ENCODE results near the gene PRPF38A.

Gene PRPF38A

GRCh38 chr1:52454127-52454526, 49.7 kb downstream of the PRPF38A start:
- no peak overlapping the region for H3K4me3 ChIP-seq (ENCODE audit: low read depth, low read length)
- in situ Hi-C loops (cut with HindIII; ENCODE audit: low sequenced_read_pairs) = no loop called here
- DNase-seq (ENCODE audit: low read depth) = no peak
- no peak for TF ChIP-seq CTCF (IDR thresholded peaks at IDR 0.05; ENCODE audit: low read depth, low read length, missing control alignments)

GRCh38 chr1:52454779-52455178, 50.4 kb downstream of the PRPF38A start:
- H3K4me3 ChIP-seq (ENCODE audit: low read depth, low read length) = no peak overlapping the region
- in situ Hi-C loops (cut with HindIII; ENCODE audit: low sequenced_read_pairs) = no loop called here
- DNase-seq (ENCODE audit: low read depth) = no peak
- TF ChIP-seq CTCF (IDR thresholded peaks at IDR 0.05; ENCODE audit: low read depth, low read length, missing control alignments) = no peak

GRCh38 chr1:52455686-52456085, 51.3 kb downstream of the PRPF38A start:
- H3K4me3 ChIP-seq (ENCODE audit: low read depth, low read length) = no peak overlapping the region
- in situ Hi-C loops (cut with HindIII; ENCODE audit: low sequenced_read_pairs) = no loop called here
- no peak for TF ChIP-seq CTCF (IDR thresholded peaks at IDR 0.05; ENCODE audit: low read depth, low read length, missing control alignments)
- DNase-seq (ENCODE audit: low read depth) = no peak

DNA sequence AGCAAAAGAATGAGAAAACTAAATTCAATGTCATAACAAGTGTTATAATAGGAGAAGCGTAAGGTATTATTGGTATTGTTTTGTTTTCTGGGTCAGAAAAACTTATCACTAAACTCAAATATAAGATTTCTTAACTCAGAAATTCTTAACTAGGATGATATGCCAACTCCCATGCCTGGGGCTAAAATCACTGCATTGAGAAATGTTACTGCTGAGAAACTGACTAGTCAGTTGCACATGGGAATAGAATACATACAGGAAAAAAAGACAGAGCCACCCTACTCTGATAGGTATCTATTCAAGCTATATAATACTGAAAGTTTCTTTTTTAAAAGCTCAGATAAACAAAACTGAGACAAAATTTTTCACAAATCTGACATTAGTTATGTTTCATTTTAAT, 56.3 kb downstream of the PRPF38A start:
- in situ Hi-C loops (cut with HindIII; ENCODE audit: low sequenced_read_pairs) = no loop called here
- no peak for TF ChIP-seq CTCF (IDR thresholded peaks at IDR 0.05; ENCODE audit: low read depth, low read length, missing control alignments)

DNA sequence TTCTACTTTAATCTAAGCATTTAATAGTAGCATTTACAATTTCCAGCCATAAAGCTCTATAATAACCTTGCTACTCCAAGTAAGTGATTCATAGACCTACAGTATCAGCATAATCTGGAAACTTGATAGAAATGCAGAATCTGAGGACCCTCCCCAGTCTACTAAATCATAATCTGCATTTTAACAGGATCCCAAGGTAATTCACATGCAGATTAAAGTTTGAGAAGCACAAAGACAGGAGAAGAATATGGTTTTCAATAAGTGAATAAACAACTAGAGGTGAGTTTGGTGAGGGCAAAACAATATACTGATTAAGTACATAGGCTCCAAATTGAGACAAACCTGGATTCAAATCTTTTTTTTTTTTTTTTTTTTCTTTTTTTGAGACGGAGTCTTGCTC, 57.4 kb downstream of the PRPF38A start:
- in situ Hi-C loops (cut with HindIII; ENCODE audit: low sequenced_read_pairs) = no loop called here
- H3K4me3 ChIP-seq (ENCODE audit: low read depth, low read length) = no peak overlapping the region
- TF ChIP-seq CTCF (IDR thresholded peaks at IDR 0.05; ENCODE audit: low read depth, low read length, missing control alignments) = no peak

More for the DNA sequence above, 56.3 kb downstream of the PRPF38A start:
- no peak for DNase-seq (ENCODE audit: low read depth)
- no peak overlapping the region for H3K4me3 ChIP-seq (ENCODE audit: low read depth, low read length)

DNA sequence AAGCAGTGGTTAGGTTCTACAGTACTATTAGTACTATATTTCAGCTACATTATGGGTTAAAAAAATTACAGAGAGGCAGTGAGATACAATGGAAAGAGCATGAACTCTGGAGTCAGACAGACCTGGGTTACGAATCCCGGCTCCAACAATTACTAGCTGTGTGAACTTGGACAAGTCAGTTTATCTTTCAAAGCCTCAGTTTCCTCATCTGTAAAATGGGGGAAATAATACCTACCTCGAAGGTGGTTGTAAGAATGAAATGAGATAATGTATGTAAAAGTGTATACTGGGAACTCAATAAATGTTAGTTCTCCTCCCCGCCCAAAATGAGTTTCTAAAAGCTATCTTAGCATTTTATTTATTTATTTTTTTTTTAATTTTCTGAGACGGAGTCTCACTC, 59.5 kb downstream of the PRPF38A start:
- TF ChIP-seq CTCF (IDR thresholded peaks at IDR 0.05; ENCODE audit: low read depth, low read length, missing control alignments) = no peak
- no peak for DNase-seq (ENCODE audit: low read depth)
- in situ Hi-C loops (cut with HindIII; ENCODE audit: low sequenced_read_pairs) = no loop called here
- H3K4me3 ChIP-seq (ENCODE audit: low read depth, low read length) = no peak overlapping the region

More for the DNA sequence above, 57.4 kb downstream of the PRPF38A start:
- no peak for DNase-seq (ENCODE audit: low read depth)

GRCh38 chr1:52469108-52469507, 64.7 kb downstream of the PRPF38A start:
- no peak overlapping the region for H3K4me3 ChIP-seq (ENCODE audit: low read depth, low read length)
- TF ChIP-seq CTCF (IDR thresholded peaks at IDR 0.05; ENCODE audit: low read depth, low read length, missing control alignments) = no peak
- no peak for DNase-seq (ENCODE audit: low read depth)
- in situ Hi-C loops (cut with HindIII; ENCODE audit: low sequenced_read_pairs) = no loop called here

Data from astrocyte of the cerebellum (primary cell).